ENCODE data around the gene CPA2. TPM values are rescaled to one million over a fixed set of nuclear protein-coding genes. Genes with fewer than 3 reads are reported as not detected.
A peak's percentile ranks its signal among the peaks of the same experiment; 100 is the strongest.

Gene CPA2
- total RNA-seq, 4 donors from 2014 or later = 1.5 to 2.2 TPM; not detected in 2

DNA sequence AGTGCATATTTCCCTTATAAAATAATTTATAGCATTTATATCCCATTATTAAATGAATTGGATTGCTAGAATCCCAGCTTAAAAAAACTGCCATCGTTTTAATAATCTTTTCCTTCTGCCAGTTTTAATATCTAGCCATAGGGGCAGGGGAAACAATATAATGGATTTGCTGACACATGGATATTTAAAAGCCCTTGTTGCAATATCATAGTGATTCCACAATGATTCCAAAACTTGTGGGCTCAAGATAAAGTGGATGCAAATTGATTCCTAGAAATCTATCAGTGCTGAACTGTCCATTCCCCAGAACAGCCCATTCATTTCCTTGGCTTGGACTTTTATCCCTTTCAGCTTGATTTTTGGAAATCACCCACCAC lies 2.6 kb downstream of the CPA2 start:
- 63 to 84% methylated on average over 1 of the region's 1 CpG for WGBS, 2 donors
- Histone ChIP-seq H3K4me1 (peaks cover 0 to 30% (median 0%) of the 10 kb centered on the region in 4 donors), H3K9me3 (no peaks in the 10 kb centered on the region), H3K27me3 (no peaks in the 10 kb centered on the region), H3K36me3 (no peaks in the 10 kb centered on the region), H3K27ac (no peak overlapping the region), H3K4me3 (no peak overlapping the region)
- no peak for TF ChIP-seq EP300 (IDR thresholded peaks at IDR 0.05)
- TF ChIP-seq POLR2A (IDR thresholded peaks at IDR 0.05) = no peak
- TF ChIP-seq, protein P1, sequence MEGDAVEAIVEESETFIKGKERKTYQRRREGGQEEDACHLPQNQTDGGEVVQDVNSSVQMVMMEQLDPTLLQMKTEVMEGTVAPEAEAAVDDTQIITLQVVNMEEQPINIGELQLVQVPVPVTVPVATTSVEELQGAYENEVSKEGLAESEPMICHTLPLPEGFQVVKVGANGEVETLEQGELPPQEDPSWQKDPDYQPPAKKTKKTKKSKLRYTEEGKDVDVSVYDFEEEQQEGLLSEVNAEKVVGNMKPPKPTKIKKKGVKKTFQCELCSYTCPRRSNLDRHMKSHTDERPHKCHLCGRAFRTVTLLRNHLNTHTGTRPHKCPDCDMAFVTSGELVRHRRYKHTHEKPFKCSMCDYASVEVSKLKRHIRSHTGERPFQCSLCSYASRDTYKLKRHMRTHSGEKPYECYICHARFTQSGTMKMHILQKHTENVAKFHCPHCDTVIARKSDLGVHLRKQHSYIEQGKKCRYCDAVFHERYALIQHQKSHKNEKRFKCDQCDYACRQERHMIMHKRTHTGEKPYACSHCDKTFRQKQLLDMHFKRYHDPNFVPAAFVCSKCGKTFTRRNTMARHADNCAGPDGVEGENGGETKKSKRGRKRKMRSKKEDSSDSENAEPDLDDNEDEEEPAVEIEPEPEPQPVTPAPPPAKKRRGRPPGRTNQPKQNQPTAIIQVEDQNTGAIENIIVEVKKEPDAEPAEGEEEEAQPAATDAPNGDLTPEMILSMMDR (IDR thresholded peaks at IDR 0.05) = no peak
- DNase-seq (ENCODE audit: low spot score in 2 of 2) = no peak

DNA sequence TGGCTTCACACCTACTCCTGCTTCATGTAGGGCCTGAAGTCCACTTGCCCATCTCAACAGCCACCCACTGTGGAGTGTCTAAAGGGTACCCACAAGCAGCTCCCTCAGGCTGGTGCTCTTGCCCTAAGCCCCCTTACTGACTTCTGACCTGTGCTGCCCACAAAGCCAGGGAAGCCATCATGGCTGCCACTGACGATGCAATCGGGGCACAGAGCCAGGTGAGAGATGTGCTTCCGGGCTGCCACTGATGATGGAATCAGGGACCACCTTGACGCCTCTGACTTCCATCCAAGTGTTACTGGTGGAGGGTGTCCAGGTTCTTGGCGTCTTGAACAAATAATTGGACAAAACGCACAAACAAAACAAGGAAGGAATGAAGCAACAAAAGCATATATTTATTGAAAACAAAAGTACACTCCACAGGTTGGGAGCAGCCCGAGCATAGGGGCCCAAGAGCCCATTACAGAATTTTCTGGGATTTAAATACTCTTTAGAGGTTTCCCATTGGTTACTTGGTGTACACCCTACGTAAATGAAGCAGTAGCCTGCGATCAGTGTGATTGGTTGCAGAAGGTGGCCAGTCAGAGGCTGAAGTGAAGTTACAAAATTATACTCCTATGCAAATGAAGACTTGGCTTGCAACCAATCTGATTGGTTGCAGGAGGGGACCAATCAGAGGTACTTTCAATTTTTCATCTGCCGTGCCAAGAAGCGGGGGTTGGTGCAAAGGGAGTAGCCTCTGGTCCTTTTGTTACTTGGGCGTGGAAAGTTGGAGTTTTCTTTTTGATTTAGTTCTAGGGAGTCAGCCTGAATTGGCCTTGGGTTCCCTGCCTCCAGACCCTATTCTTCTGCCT lies 4.5 kb downstream of the CPA2 start:
- no peak overlapping the region for H3K4me3 ChIP-seq
- WGBS, 2 donors = 87 to 90% methylated on average over 12 of the region's 12 CpGs
- DNase-seq (ENCODE audit: low spot score in 2 of 2) = no peak
- H3K27ac ChIP-seq = no peak overlapping the region
- H3K36me3 ChIP-seq = no peaks in the 10 kb centered on the region
- H3K27me3 ChIP-seq = no peaks in the 10 kb centered on the region
- peaks cover 0 to 33% (median 0%) of the 10 kb centered on the region in 4 donors for H3K4me1 ChIP-seq
- no peaks in the 10 kb centered on the region for H3K9me3 ChIP-seq
- TF ChIP-seq POLR2A (IDR thresholded peaks at IDR 0.05) (no peak), EP300 (IDR thresholded peaks at IDR 0.05) (no peak)
- TF ChIP-seq, protein P1 (IDR thresholded peaks at IDR 0.05) = no peak

DNA sequence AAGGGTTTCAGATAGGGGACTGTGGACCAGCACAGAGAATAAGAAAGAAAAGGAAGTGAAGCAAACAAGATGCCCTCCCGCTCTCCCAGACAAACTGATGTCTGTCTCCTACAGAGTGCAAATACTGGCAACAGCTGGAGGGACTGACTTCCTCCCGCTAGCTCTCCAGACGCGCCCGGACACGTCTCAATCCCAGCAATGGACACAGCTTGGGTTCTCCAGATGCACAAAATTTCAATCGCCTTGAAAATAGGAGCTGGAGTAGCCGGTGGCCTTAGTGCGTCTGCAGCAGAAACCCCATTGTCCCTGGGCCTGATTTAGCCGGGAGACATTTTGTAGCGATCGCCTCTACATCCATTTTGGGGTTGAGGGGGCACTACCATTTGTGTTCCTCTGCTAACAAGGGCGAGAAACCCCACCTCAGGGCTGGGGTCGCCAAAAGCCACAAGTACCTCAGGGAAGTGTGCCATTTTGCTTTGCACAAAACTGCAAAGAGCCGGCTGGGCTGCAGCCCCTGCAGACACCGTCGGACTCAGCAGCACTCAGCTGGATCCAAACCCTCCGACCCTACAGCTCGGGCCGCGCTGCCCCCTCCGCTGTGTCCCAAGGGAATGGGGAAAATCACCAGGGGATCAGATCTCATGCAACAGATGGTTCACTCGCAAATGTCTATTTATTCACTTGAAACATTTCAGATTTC lies 5.9 kb downstream of the CPA2 start:
- 33 to 35% methylated on average over 22 to 23 of the region's 23 CpGs for WGBS, 2 donors
- Histone ChIP-seq H3K36me3 (no peaks in the 10 kb centered on the region), H3K4me1 (peaks cover 0 to 37% (median 0%) of the 10 kb centered on the region in 4 donors), H3K27me3 (no peaks in the 10 kb centered on the region), H3K27ac (no peak overlapping the region), H3K9me3 (no peaks in the 10 kb centered on the region), H3K4me3 (peak overlapping the region; percentile 2 to 33 (median 12))
- TF ChIP-seq, protein P1 (IDR thresholded peaks at IDR 0.05) = no peak
- no peak for TF ChIP-seq POLR2A (IDR thresholded peaks at IDR 0.05)
- TF ChIP-seq EP300 (IDR thresholded peaks at IDR 0.05) = no peak
- no peak for DNase-seq (ENCODE audit: low spot score in 2 of 2)

DNA sequence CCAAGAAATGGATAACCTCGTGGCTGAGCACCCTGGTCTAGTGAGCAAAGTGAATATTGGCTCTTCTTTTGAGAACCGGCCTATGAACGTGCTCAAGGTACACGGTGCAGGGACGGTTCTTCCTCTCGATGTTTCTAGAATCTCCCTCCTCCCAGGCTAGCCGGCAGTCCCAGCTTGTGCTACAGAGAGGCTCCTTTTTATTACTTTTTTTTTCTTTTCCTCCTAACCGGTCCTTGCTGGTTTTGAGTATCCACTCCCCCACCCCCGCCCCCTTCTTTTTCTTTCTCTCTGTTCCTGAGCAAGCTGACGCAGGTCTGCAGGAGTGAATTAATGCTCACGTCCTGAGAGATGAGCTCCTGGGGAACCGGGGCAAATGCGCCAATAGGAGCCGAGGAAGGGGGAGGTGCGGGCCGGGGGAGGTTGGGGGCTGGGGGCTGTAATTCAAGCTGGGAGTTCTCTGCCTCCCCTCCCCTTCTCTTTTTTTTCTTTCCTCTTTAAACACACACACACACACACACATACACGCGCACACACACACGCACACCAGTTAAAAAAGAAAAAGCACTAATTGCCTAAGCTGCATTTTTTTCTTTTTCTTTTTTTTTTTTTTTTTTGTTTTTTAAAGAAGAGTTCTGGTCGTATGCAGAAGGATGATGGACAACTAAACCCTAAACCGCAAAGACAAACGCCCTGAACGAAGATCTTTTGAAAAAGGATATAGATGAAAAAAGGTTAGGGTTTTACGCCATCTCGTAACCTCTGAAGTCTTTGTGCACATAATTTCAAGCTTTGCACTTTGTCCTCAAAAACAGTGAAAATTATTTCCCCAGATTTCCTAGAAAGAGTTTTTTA lies 6.6 kb downstream of the CPA2 start:
- H3K4me3 ChIP-seq = peak overlapping the region; percentile 2 to 33 (median 12)
- DNase-seq (ENCODE audit: low spot score in 2 of 2) = no peak
- no peaks in the 10 kb centered on the region for H3K9me3 ChIP-seq
- no peaks in the 10 kb centered on the region for H3K36me3 ChIP-seq
- TF ChIP-seq, protein P1 (IDR thresholded peaks at IDR 0.05) = no peak
- no peak for TF ChIP-seq POLR2A (IDR thresholded peaks at IDR 0.05)
- TF ChIP-seq EP300 (IDR thresholded peaks at IDR 0.05) = no peak
- H3K27ac ChIP-seq = no peak overlapping the region
- H3K27me3 ChIP-seq = no peaks in the 10 kb centered on the region
- peaks cover 0 to 44% (median 0%) of the 10 kb centered on the region in 4 donors for H3K4me1 ChIP-seq
- WGBS, 2 donors = 12% methylated on average over 25 of the region's 25 CpGs

Data from tibial nerve (tissue), 4 donors.